Activated CD4-positive, alpha-beta T cell treated with anti-CD3 and anti-CD28 coated beads for 36 hours (primary cell): ENCODE results near the gene PDXDC1. TPM values are rescaled to one million over a fixed set of nuclear protein-coding genes. Genes with fewer than 3 reads are reported as not detected.
"Not testable (repeated sequence)": the region's sequence is repeated elsewhere in the genome, so short reads cannot be mapped to it uniquely, and the experiment has no call there.

Source experiments
- ATAC-seq: fragments of 200-7000 bp; cut with Tn5 transposase; one replicate; pipeline ENCODE4 v1.10.0; 2021; ENCODE audit warnings: mild to moderate bottlenecking, moderate library complexity
- CTCF ChIA-PET: fragments of 350-600 bp; sonication (Branson Sonifier 250); formaldehyde crosslinking; loops from one replicate; lab custom pipeline; 2021; ENCODE audit warnings: antibody characterized with exemption; lab: Charles Lee
- POLR2A ChIA-PET: fragments of 350-600 bp; sonication (Branson Sonifier 250); formaldehyde crosslinking; loops from one replicate; lab custom pipeline; 2021; ENCODE audit warnings: antibody characterized with exemption, inconsistent platforms; lab: Charles Lee
- DNase-seq: peaks from one replicate; pipeline ENCODE4 v3.0.0-alpha.2; 2020
- H3K27ac Mint-ChIP-seq: one replicate; pipeline ENCODE4 v1.8.0; 2021; ENCODE audit warnings: mixed read lengths
- H3K27me3 Mint-ChIP-seq: one replicate; pipeline ENCODE4 v1.8.0; 2021; ENCODE audit warnings: mixed read lengths
- H3K36me3 Mint-ChIP-seq: one replicate; pipeline ENCODE4 v1.8.0; 2021; ENCODE audit warnings: low read depth, mixed read lengths
- H3K4me1 Mint-ChIP-seq: one replicate; pipeline ENCODE4 v1.8.0; 2021; ENCODE audit warnings: mixed read lengths
- H3K4me3 Mint-ChIP-seq: one replicate; pipeline ENCODE4 v1.8.0; 2021; ENCODE audit warnings: mild to moderate bottlenecking, moderate library complexity, mixed read lengths
- H3K9me3 Mint-ChIP-seq: one replicate; pipeline ENCODE4 v1.8.0; 2021; ENCODE audit warnings: low read depth, mixed read lengths
- intact Hi-C, 2 experiments: fragments of 100-400 bp; cut with DNase I in 1 of 2; cut with micrococcal nuclease in 1 of 2; formaldehyde crosslinking; loops; one replicate each; pipeline versions ENCODE4 v1.14.2 to v1.15.1; 2022 to 2024; cut with DNase I, micrococcal nuclease
- total RNA-seq, 2 experiments: library from RNA; stranded (reverse); gene quantifications; one replicate each; pipeline ENCODE4 v1.2.3, GENCODE V29; 2021

The PDXDC1 gene
- total RNA-seq, 2 experiments from 2014 or later = 50.6 to 53.9 TPM

GRCh38 chr16:15130943-15131700 lies 156.3 kb downstream of the PDXDC1 start:
- H3K4me3 Mint-ChIP-seq, H3K27ac Mint-ChIP-seq, H3K36me3 Mint-ChIP-seq, intact Hi-C loops, CTCF ChIA-PET, H3K4me1 Mint-ChIP-seq, ATAC-seq, H3K9me3 Mint-ChIP-seq, H3K27me3 Mint-ChIP-seq, DNase-seq, POLR2A ChIA-PET: not testable (repeated sequence)

- H3K4me3 Mint-ChIP-seq, ATAC-seq, H3K9me3 Mint-ChIP-seq, H3K27ac Mint-ChIP-seq, H3K27me3 Mint-ChIP-seq, CTCF ChIA-PET, H3K36me3 Mint-ChIP-seq, POLR2A ChIA-PET, DNase-seq, intact Hi-C loops, H3K4me1 Mint-ChIP-seq: not testable (repeated sequence)
Measured at GRCh38 chr16:15132719-15133428, 158.0 kb downstream of the PDXDC1 start.

- intact Hi-C loops, ATAC-seq, CTCF ChIA-PET, DNase-seq, H3K27ac Mint-ChIP-seq, H3K4me3 Mint-ChIP-seq, H3K9me3 Mint-ChIP-seq, H3K27me3 Mint-ChIP-seq, H3K4me1 Mint-ChIP-seq, H3K36me3 Mint-ChIP-seq, POLR2A ChIA-PET: not testable (repeated sequence)
Measured at GRCh38 chr16:15133554-15133953, 158.7 kb downstream of the PDXDC1 start.

GRCh38 chr16:15134752-15135482 lies 160.1 kb downstream of the PDXDC1 start:
- POLR2A ChIA-PET, H3K27me3 Mint-ChIP-seq, H3K9me3 Mint-ChIP-seq, intact Hi-C loops, DNase-seq, CTCF ChIA-PET, H3K4me1 Mint-ChIP-seq, H3K4me3 Mint-ChIP-seq, H3K27ac Mint-ChIP-seq, ATAC-seq, H3K36me3 Mint-ChIP-seq: not testable (repeated sequence)

- H3K27ac Mint-ChIP-seq, POLR2A ChIA-PET, H3K27me3 Mint-ChIP-seq, H3K9me3 Mint-ChIP-seq, CTCF ChIA-PET, ATAC-seq, H3K36me3 Mint-ChIP-seq, H3K4me3 Mint-ChIP-seq, DNase-seq, H3K4me1 Mint-ChIP-seq, intact Hi-C loops: not testable (repeated sequence)
Measured at GRCh38 chr16:15135483-15136360, 160.9 kb downstream of the PDXDC1 start.

GRCh38 chr16:15137514-15137913 lies 162.7 kb downstream of the PDXDC1 start:
- H3K27me3 Mint-ChIP-seq, H3K4me1 Mint-ChIP-seq, ATAC-seq, DNase-seq, H3K4me3 Mint-ChIP-seq, H3K9me3 Mint-ChIP-seq, intact Hi-C loops, CTCF ChIA-PET, H3K36me3 Mint-ChIP-seq, H3K27ac Mint-ChIP-seq, POLR2A ChIA-PET: not testable (repeated sequence)

- DNase-seq, ATAC-seq, POLR2A ChIA-PET, H3K27me3 Mint-ChIP-seq, H3K4me3 Mint-ChIP-seq, CTCF ChIA-PET, H3K4me1 Mint-ChIP-seq, intact Hi-C loops, H3K9me3 Mint-ChIP-seq, H3K36me3 Mint-ChIP-seq: not testable (repeated sequence)
- peak overlapping the region; percentile 25 for H3K27ac Mint-ChIP-seq
Measured at GRCh38 chr16:15140444-15141365, 165.9 kb downstream of the PDXDC1 start.

- DNase-seq = no peak
- Mint-ChIP-seq H3K27ac (no peak overlapping the region), H3K4me3 (no peak overlapping the region), H3K4me1 (peaks cover 7% of the 10 kb centered on the region), H3K9me3 (no peaks in the 10 kb centered on the region), H3K27me3 (no peaks in the 10 kb centered on the region), H3K36me3 (no peaks in the 10 kb centered on the region)
- ATAC-seq = no peak
- POLR2A ChIA-PET = no interaction called here
- CTCF ChIA-PET = no interaction called here
- intact Hi-C loops = no loop called here
Measured at GRCh38 chr16:15141586-15141985, 166.8 kb downstream of the PDXDC1 start.

GRCh38 chr16:15142107-15142890 lies 167.5 kb downstream of the PDXDC1 start:
- CTCF ChIA-PET, intact Hi-C loops, H3K9me3 Mint-ChIP-seq, H3K27ac Mint-ChIP-seq, H3K4me3 Mint-ChIP-seq, H3K27me3 Mint-ChIP-seq, H3K36me3 Mint-ChIP-seq, DNase-seq, ATAC-seq, POLR2A ChIA-PET, H3K4me1 Mint-ChIP-seq: not testable (repeated sequence)
